Lower lobe of right lung (tissue), 2 donors: ENCODE results near the gene ART3. TPM values are rescaled to one million over a fixed set of nuclear protein-coding genes. Genes with fewer than 3 reads are reported as not detected.
A peak's percentile ranks its signal among the peaks of the same experiment; 100 is the strongest.

Source experiments
- ATAC-seq, 2 donors: fragments of 200-7000 bp; cut with Tn5 transposase; one replicate each; pipeline ENCODE4 v1.9.1; 2020 to 2022; ENCODE audit warnings: mild to moderate bottlenecking in 2 of 2, moderate library complexity in 2 of 2
- DNase-seq: peaks from one replicate; pipeline ENCODE4 v3.0.0-alpha.2; 2020
- H3K27ac ChIP-seq: fragments of 200-600 bp; one replicate; pipeline ENCODE4 v1.8.0; 2022
- H3K27me3 ChIP-seq: fragments of 200-600 bp; one replicate; pipeline ENCODE4 v1.8.0; 2022; ENCODE audit warnings: low read depth
- H3K36me3 ChIP-seq: fragments of 200-600 bp; one replicate; pipeline ENCODE4 v1.8.0; 2022; ENCODE audit warnings: mild to moderate bottlenecking
- H3K4me1 ChIP-seq: fragments of 200-600 bp; one replicate; pipeline ENCODE4 v1.8.0; 2022
- H3K4me3 ChIP-seq: fragments of 200-600 bp; one replicate; pipeline ENCODE4 v1.8.0; 2022; ENCODE audit warnings: mild to moderate bottlenecking
- H3K9me3 ChIP-seq: fragments of 200-600 bp; one replicate; pipeline ENCODE4 v1.8.0; 2022
- CTCF ChIP-seq: fragments of 200-600 bp; IDR thresholded peaks from one replicate; pipeline ENCODE4 v1.8.0; 2022; ENCODE audit warnings: antibody characterized with exemption, mild to moderate bottlenecking
- intact Hi-C: fragments of 100-400 bp; cut with DNase I; formaldehyde crosslinking; loops from one replicate; pipeline ENCODE4 v1.11.0; 2022
- total RNA-seq: library from RNA; stranded (reverse); fragmentation: NEBNext Ultra II Directional; extraction: Animal tissue kit (Norgen Biotek cat#: 25700); gene quantifications from one replicate; pipeline ENCODE4 v1.2.1, GENCODE V29; 2021
- donor health status: DM: no; HTN: yes; CAD: no; lungs with severe emphysema.

The ART3 gene
- total RNA-seq, 1 donor from 2014 or later = not detected

- H3K27me3 ChIP-seq = no peaks in the 10 kb centered on the region
- no peaks in the 10 kb centered on the region for H3K9me3 ChIP-seq
- H3K4me1 ChIP-seq = no peaks in the 10 kb centered on the region
- intact Hi-C loops = loop anchor here (10.0 kb wide), 1 partner anchor 67 kb away; the partner anchor contains the start of gene SDAD1
- no peaks in the 10 kb centered on the region for H3K36me3 ChIP-seq
- ATAC-seq = no peak
- no peak for TF ChIP-seq CTCF
- H3K27ac ChIP-seq = no peak overlapping the region
- no peak for DNase-seq
- H3K4me3 ChIP-seq = no peak overlapping the region
Observed at GRCh38 chr4:76061421-76061820, 13.1 kb upstream of the ART3 start.

GRCh38 chr4:76061982-76062381 is 12.5 kb upstream of the ART3 start:
- no peak for DNase-seq
- TF ChIP-seq CTCF = no peak
- Histone ChIP-seq H3K36me3 (no peaks in the 10 kb centered on the region), H3K9me3 (no peaks in the 10 kb centered on the region), H3K27me3 (no peaks in the 10 kb centered on the region), H3K27ac (no peak overlapping the region), H3K4me1 (no peaks in the 10 kb centered on the region), H3K4me3 (no peak overlapping the region)
- intact Hi-C loops = loop anchor here (10.0 kb wide), 1 partner anchor 67 kb away; the partner anchor contains the start of gene SDAD1
- ATAC-seq = no peak

- Histone ChIP-seq H3K9me3 (no peaks in the 10 kb centered on the region), H3K4me3 (no peak overlapping the region), H3K4me1 (no peaks in the 10 kb centered on the region), H3K27ac (no peak overlapping the region), H3K27me3 (no peaks in the 10 kb centered on the region), H3K36me3 (no peaks in the 10 kb centered on the region)
- DNase-seq (no peak), ATAC-seq (peak in 1 of 2 donors; percentile 9)
- intact Hi-C loops = loop anchor here (10.0 kb wide), 1 partner anchor 72 kb away; the partner anchor contains the start of gene SDAD1
- no peak for TF ChIP-seq CTCF
Observed at GRCh38 chr4:76066546-76066945, 8.0 kb upstream of the ART3 start.

- peak; percentile 90 for TF ChIP-seq CTCF
Observed at GRCh38 chr4:76067652-76068286, 6.7 kb upstream of the ART3 start.

GRCh38 chr4:76072760-76073159 is 1.7 kb upstream of the ART3 start:
- Histone ChIP-seq H3K4me3 (no peak overlapping the region), H3K27ac (no peak overlapping the region), H3K9me3 (no peaks in the 10 kb centered on the region), H3K4me1 (no peaks in the 10 kb centered on the region), H3K27me3 (no peaks in the 10 kb centered on the region), H3K36me3 (no peaks in the 10 kb centered on the region)
- no peak for ATAC-seq
- DNase-seq = no peak
- TF ChIP-seq CTCF = no peak
- intact Hi-C loops = no loop called here

More at GRCh38 chr4:76067652-76068286, 6.7 kb upstream of the ART3 start:
- Histone ChIP-seq H3K36me3 (no peaks in the 10 kb centered on the region), H3K27me3 (no peaks in the 10 kb centered on the region), H3K9me3 (no peaks in the 10 kb centered on the region), H3K4me3 (no peak overlapping the region), H3K4me1 (no peaks in the 10 kb centered on the region), H3K27ac (no peak overlapping the region)
- ATAC-seq = peak; percentile 74 to 87
- intact Hi-C loops = loop anchor here (10.0 kb wide), 1 partner anchor 73 kb away; the partner anchor contains the start of gene SDAD1
- DNase-seq = peak; percentile 54
